GM23338 (cell line): ENCODE data around the gene PARP6. TPM values are rescaled to one million over a fixed set of nuclear protein-coding genes. Genes with fewer than 3 reads are reported as not detected.

Source experiments
- ATAC-seq: fragments of 200-7000 bp; cut with Tn5 transposase; 3 replicates; pipeline ENCODE4 v1.9.1; 2020
- DNase-seq: peaks from one replicate; pipeline ENCODE4 v3.0.0-alpha.2; 2015; ENCODE audit warnings: low spot score
- H2AFZ ChIP-seq: fragments of 200-600 bp; sonication (generic); 2 replicates; pipeline ENCODE4 v1.8.0; 2016; ENCODE audit warnings: antibody characterized with exemption, mild to moderate bottlenecking, moderate library complexity
- H3F3A ChIP-seq: fragments of 200-600 bp; sonication (generic); replicated peaks from 2 replicates; pipeline ENCODE4 v1.8.0; 2017; ENCODE audit warnings: antibody characterized with exemption, mixed run types, low read depth
- H3K27ac ChIP-seq: fragments of 200-600 bp; sonication (generic); 2 replicates; pipeline ENCODE4 v1.6.1; 2016; ENCODE audit warnings: low read depth
- H3K27me3 ChIP-seq: fragments of 200-600 bp; sonication (generic); 2 replicates; pipeline ENCODE4 v1.8.0; 2016; ENCODE audit warnings: mild to moderate bottlenecking, mixed run types, moderate library complexity; ENCODE audit not compliant: insufficient read depth
- H3K36me3 ChIP-seq: fragments of 200-600 bp; sonication (generic); 2 replicates; pipeline ENCODE4 v1.8.0; 2016; ENCODE audit warnings: mild to moderate bottlenecking; ENCODE audit not compliant: insufficient read depth
- H3K4me1 ChIP-seq: fragments of 200-600 bp; sonication (generic); 2 replicates; pipeline ENCODE4 v1.8.0; 2016; ENCODE audit warnings: mild to moderate bottlenecking, moderate library complexity; ENCODE audit not compliant: insufficient read depth
- H3K4me2 ChIP-seq: fragments of 200-600 bp; sonication (generic); 2 replicates; pipeline ENCODE4 v1.7.1; 2017; ENCODE audit warnings: mixed run types
- H3K4me3 ChIP-seq: fragments of 200-600 bp; sonication (generic); 2 replicates; pipeline ENCODE4 v1.6.1; 2016; ENCODE audit warnings: mixed run types
- H3K79me2 ChIP-seq: fragments of 200-600 bp; sonication (generic); replicated peaks from 2 replicates; pipeline ENCODE4 v1.8.0; 2017; ENCODE audit warnings: mild to moderate bottlenecking; ENCODE audit not compliant: insufficient read depth
- H3K9me2 ChIP-seq: fragments of 200-600 bp; sonication (generic); 2 replicates; pipeline ENCODE4 v1.8.0; 2017; ENCODE audit not compliant: insufficient read depth
- H4K20me1 ChIP-seq: fragments of 200-600 bp; sonication (generic); replicated peaks from 2 replicates; pipeline ENCODE4 v1.8.0; 2017; ENCODE audit warnings: mild to moderate bottlenecking; ENCODE audit not compliant: insufficient read depth
- H3K27ac Mint-ChIP-seq: 2 replicates; pipeline ENCODE4 v1.8.0; 2020; ENCODE audit warnings: inconsistent platforms, mild to moderate bottlenecking, moderate library complexity, mixed read lengths
- H3K27me3 Mint-ChIP-seq: 3 replicates; pipeline ENCODE4 v1.8.0; 2022; ENCODE audit warnings: low read depth, mild to moderate bottlenecking, moderate library complexity, mixed read lengths, inconsistent platforms; ENCODE audit not compliant: insufficient read depth, poor library complexity
- H3K36me3 Mint-ChIP-seq: 3 replicates; pipeline ENCODE4 v1.8.0; 2021; ENCODE audit warnings: low read depth, mild to moderate bottlenecking, inconsistent platforms, moderate library complexity, mixed read lengths
- H3K4me1 Mint-ChIP-seq: 3 replicates; pipeline ENCODE4 v1.8.0; 2020; ENCODE audit warnings: mild to moderate bottlenecking, inconsistent platforms, mixed read lengths
- H3K4me3 Mint-ChIP-seq: 3 replicates; pipeline ENCODE4 v1.8.0; 2021; ENCODE audit warnings: moderate library complexity, mild to moderate bottlenecking, inconsistent platforms, mixed read lengths
- H3K9me3 Mint-ChIP-seq: 3 replicates; pipeline ENCODE4 v1.8.0; 2020; ENCODE audit warnings: moderate library complexity, mild to moderate bottlenecking, inconsistent platforms, mixed read lengths
- CREB1 ChIP-seq: fragments of 250-450 bp; sonication (Bioruptor Pico); IDR thresholded peaks from 2 replicates; pipeline ENCODE4 v1.5.0; 2020; ENCODE audit warnings: low read depth, mild to moderate bottlenecking, moderate library complexity
- CTCF ChIP-seq, 2 experiments: fragments of 200-600 bp in 1 of 2; sonication (generic) in 1 of 2; conservative IDR thresholded peaks; 2 replicates each; pipeline versions ENCODE4 v1.5.1 to v1.6.1; 2016 to 2017; ENCODE audit warnings: antibody characterized with exemption in 2 of 2, low read depth in 2 of 2, mild to moderate bottlenecking in 2 of 2, moderate library complexity in 1 of 2
- ETS1 ChIP-seq: IDR thresholded peaks from 2 replicates; pipeline ENCODE4 v1.6.1; 2016; ENCODE audit warnings: antibody characterized with exemption
- EZH2 ChIP-seq: fragments of 200-600 bp; sonication (generic); IDR thresholded peaks from one replicate; pipeline ENCODE4 v1.8.0; 2017; ENCODE audit warnings: antibody characterized with exemption, mild to moderate bottlenecking, low read depth; ENCODE audit not compliant: unreplicated experiment
- EZH2phosphoT487 ChIP-seq: fragments of 200-600 bp; sonication (generic); IDR thresholded peaks from one replicate; pipeline ENCODE4 v1.8.1; 2018; ENCODE audit warnings: antibody characterized with exemption; ENCODE audit not compliant: unreplicated experiment
- JUNB ChIP-seq: IDR thresholded peaks from one replicate; pipeline ENCODE4 v1.6.1; 2016; ENCODE audit warnings: antibody characterized with exemption; ENCODE audit not compliant: unreplicated experiment
- NANOG ChIP-seq: IDR thresholded peaks from 2 replicates; pipeline ENCODE4 v1.6.1; 2016; ENCODE audit warnings: antibody characterized with exemption, borderline replicate concordance
- POLR2AphosphoS5 ChIP-seq: IDR thresholded peaks from 2 replicates; pipeline ENCODE4 v1.6.1; 2016; ENCODE audit warnings: antibody characterized with exemption, low read depth
- REST ChIP-seq: IDR thresholded peaks from one replicate; pipeline ENCODE4 v1.6.1; 2018; ENCODE audit warnings: antibody characterized with exemption; ENCODE audit not compliant: unreplicated experiment
- STAT1 ChIP-seq: IDR thresholded peaks from one replicate; pipeline ENCODE4 v1.6.1; 2016; ENCODE audit warnings: antibody characterized with exemption; ENCODE audit not compliant: unreplicated experiment
- ZNF114 ChIP-seq: fragments of 250-450 bp; sonication (Bioruptor Pico); IDR thresholded peaks from 2 replicates; pipeline ENCODE4 v1.5.0; 2020; ENCODE audit warnings: mild to moderate bottlenecking, moderate library complexity
- ZNF331 ChIP-seq: fragments of 250-450 bp; sonication (Bioruptor Pico); IDR thresholded peaks from 2 replicates; pipeline ENCODE4 v1.5.0; 2020; ENCODE audit warnings: low read depth, mild to moderate bottlenecking, moderate library complexity
- polyA plus RNA-seq: library from polyadenylated mRNA; unstranded; fragments of >200 nt; fragmentation: Nextera tagmentation; extraction: Ambion mirVana; gene quantifications from 2 replicates; pipeline ENCODE4 v1.2.1, GENCODE V29; 2016
- total RNA-seq: library from RNA; depleted of rRNA; stranded (reverse); fragments of >200 nt; shearing (Covaris generic); gene quantifications from 2 replicates; pipeline ENCODE4 v1.2.3, GENCODE V29; 2014
- TF ChIP-seq, protein P1 (sequence below): fragments of 250-450 bp; sonication (Bioruptor Pico); IDR thresholded peaks from 2 replicates; pipeline ENCODE4 v1.5.0; 2020; ENCODE audit warnings: mild to moderate bottlenecking, moderate library complexity

The PARP6 gene
- total and polyA plus RNA-seq, 2 experiments from 2014 or later: 27.6 to 28.1 TPM

DNA sequence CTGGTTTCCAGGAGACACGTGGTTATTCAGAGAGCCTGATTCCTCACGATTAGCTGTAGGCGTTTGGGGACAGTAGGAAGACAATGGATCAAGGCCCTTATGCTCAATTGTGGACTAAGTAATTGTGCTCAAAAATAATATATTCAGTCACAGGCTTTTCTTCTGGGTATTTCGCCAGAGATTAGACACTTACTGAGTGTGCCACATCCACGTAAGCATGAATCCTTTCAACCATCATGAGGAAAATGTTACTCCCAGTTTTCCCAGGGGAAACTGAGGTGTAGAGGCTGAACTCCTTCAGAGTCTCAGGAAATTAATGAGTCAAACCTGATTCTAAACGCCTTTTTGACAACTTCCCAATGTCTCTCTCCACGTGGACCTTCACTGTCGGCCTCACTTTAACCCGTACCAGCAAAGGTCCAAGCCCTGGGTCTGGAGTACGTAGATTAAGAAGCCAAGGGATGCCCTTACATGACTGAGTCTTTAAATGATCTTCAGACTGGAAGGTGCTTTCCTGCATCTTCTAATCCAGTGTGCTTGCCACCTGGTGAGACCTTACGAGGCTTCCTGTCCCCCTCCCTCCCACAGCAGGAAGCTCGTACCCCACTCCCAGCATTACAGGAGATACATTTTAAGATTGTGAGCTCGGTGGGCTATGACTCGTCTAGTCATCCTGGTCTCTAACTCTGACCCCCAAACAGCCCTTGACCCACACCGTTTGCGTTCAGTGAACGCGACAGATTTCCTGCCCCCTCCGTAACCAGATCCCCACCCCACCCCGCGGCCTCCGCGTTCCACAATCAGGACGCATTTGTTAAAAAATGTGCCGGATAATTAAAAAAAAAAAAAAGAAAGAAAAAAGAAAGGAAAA, 43.0 kb downstream of the PARP6 start:
- H3K4me2 ChIP-seq: peak overlapping the region; percentile 97
- peak overlapping the region; percentile 99 for H3K4me3 ChIP-seq
- ATAC-seq (no peak), DNase-seq (peak; percentile 28)
- H3K9me2 ChIP-seq: no peaks in the 10 kb centered on the region
- H2AFZ ChIP-seq: no peak overlapping the region
- peaks cover 20% of the 10 kb centered on the region for H3F3A ChIP-seq
- peak overlapping the region; percentile 98 for H3K4me3 Mint-ChIP-seq
- H3K27me3 ChIP-seq: no peaks in the 10 kb centered on the region
- H3K79me2 ChIP-seq: peaks cover 66% of the 10 kb centered on the region
- peaks cover 52% of the 10 kb centered on the region for H4K20me1 ChIP-seq
- H3K36me3 Mint-ChIP-seq: peaks cover 25% of the 10 kb centered on the region
- H3K27ac Mint-ChIP-seq: peak overlapping the region; percentile 87
- peaks cover 14% of the 10 kb centered on the region; the same call in 1 of the 2 replicates for H3K36me3 ChIP-seq
- peak overlapping the region; percentile 52; the same call in 1 of the 2 replicates for H3K27ac ChIP-seq
- peaks cover 51% of the 10 kb centered on the region for H3K4me1 Mint-ChIP-seq
- peaks cover 52% of the 10 kb centered on the region for H3K4me1 ChIP-seq
- no peak for TF ChIP-seq ZNF331
- no peak for TF ChIP-seq EZH2
- no peak for TF ChIP-seq CREB1 (CRISPR knock-in tag)
- no peak for TF ChIP-seq ETS1
- TF ChIP-seq CTCF (conservative IDR thresholded peaks at IDR 0.05; ENCODE audit: low read depth in 2 of 2): no peak
- TF ChIP-seq EZH2phosphoT487: no peak
- TF ChIP-seq, protein P1, sequence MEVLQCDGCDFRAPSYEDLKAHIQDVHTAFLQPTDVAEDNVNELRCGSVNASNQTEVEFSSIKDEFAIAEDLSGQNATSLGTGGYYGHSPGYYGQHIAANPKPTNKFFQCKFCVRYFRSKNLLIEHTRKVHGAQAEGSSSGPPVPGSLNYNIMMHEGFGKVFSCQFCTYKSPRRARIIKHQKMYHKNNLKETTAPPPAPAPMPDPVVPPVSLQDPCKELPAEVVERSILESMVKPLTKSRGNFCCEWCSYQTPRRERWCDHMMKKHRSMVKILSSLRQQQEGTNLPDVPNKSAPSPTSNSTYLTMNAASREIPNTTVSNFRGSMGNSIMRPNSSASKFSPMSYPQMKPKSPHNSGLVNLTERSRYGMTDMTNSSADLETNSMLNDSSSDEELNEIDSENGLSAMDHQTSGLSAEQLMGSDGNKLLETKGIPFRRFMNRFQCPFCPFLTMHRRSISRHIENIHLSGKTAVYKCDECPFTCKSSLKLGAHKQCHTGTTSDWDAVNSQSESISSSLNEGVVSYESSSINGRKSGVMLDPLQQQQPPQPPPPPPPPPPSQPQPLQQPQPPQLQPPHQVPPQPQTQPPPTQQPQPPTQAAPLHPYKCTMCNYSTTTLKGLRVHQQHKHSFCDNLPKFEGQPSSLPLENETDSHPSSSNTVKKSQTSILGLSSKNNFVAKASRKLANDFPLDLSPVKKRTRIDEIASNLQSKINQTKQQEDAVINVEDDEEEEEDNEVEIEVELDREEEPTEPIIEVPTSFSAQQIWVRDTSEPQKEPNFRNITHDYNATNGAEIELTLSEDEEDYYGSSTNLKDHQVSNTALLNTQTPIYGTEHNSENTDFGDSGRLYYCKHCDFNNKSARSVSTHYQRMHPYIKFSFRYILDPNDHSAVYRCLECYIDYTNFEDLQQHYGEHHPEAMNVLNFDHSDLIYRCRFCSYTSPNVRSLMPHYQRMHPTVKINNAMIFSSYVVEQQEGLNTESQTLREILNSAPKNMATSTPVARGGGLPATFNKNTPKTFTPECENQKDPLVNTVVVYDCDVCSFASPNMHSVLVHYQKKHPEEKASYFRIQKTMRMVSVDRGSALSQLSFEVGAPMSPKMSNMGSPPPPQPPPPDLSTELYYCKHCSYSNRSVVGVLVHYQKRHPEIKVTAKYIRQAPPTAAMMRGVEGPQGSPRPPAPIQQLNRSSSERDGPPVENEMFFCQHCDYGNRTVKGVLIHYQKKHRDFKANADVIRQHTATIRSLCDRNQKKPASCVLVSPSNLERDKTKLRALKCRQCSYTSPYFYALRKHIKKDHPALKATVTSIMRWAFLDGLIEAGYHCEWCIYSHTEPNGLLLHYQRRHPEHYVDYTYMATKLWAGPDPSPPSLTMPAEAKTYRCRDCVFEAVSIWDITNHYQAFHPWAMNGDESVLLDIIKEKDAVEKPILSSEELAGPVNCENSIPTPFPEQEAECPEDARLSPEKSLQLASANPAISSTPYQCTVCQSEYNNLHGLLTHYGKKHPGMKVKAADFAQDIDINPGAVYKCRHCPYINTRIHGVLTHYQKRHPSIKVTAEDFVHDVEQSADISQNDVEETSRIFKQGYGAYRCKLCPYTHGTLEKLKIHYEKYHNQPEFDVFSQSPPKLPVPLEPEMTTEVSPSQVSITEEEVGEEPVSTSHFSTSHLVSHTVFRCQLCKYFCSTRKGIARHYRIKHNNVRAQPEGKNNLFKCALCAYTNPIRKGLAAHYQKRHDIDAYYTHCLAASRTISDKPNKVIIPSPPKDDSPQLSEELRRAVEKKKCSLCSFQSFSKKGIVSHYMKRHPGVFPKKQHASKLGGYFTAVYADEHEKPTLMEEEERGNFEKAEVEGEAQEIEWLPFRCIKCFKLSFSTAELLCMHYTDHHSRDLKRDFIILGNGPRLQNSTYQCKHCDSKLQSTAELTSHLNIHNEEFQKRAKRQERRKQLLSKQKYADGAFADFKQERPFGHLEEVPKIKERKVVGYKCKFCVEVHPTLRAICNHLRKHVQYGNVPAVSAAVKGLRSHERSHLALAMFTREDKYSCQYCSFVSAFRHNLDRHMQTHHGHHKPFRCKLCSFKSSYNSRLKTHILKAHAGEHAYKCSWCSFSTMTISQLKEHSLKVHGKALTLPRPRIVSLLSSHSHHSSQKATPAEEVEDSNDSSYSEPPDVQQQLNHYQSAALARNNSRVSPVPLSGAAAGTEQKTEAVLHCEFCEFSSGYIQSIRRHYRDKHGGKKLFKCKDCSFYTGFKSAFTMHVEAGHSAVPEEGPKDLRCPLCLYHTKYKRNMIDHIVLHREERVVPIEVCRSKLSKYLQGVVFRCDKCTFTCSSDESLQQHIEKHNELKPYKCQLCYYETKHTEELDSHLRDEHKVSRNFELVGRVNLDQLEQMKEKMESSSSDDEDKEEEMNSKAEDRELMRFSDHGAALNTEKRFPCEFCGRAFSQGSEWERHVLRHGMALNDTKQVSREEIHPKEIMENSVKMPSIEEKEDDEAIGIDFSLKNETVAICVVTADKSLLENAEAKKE: no peak
- TF ChIP-seq REST: no peak
- TF ChIP-seq POLR2AphosphoS5: no peak
- no peak for TF ChIP-seq STAT1
- TF ChIP-seq NANOG: no peak
- no peak for TF ChIP-seq JUNB
- no peak for TF ChIP-seq ZNF114 (CRISPR knock-in tag)
- peaks cover 35% of the 10 kb centered on the region for H3K27me3 Mint-ChIP-seq
- 0 out of 3 replicates have a peak, but pooled peaks cover 2% of the 10 kb centered on the region for H3K9me3 Mint-ChIP-seq
